ENCODE data around the gene PLXNB2. TPM values are rescaled to one million over a fixed set of nuclear protein-coding genes. Genes with fewer than 3 reads are reported as not detected.

The PLXNB2 gene
- total and polyA plus RNA-seq, 2 of the 4 experiments (the other 2 are of a cell fraction) = 73.1 to 202 TPM

GRCh38 chr22:50282361-50283155 is 24.9 kb downstream of the PLXNB2 start:
- dilution Hi-C loops (cut with HindIII; ENCODE audit: low sequenced_read_pairs, unreplicated experiment) = no loop called here
- Histone ChIP-seq H2AK9ac (replicated peaks; ENCODE audit: low read depth, low read length, poor library complexity) (peak overlapping the region; percentile 94), H3K9ac (ENCODE audit: low read depth, low read length) (no peak overlapping the region), H3K4me2 (ENCODE audit: low read depth, low read length) (no peak overlapping the region), H2AK5ac (ENCODE audit: low read depth, low read length) (peak overlapping the region; percentile 90), H3K9me3 (ENCODE audit: control insufficient read depth, insufficient read depth, low read length) (no peaks in the 10 kb centered on the region), H3K9me1 (ENCODE audit: insufficient read depth, low read length) (no peaks in the 10 kb centered on the region), H2BK15ac (ENCODE audit: low read depth, low read length) (no peak overlapping the region; the same call in 2 of the 3 replicates), H2AFZ (replicated peaks; ENCODE audit: low read length, poor library complexity) (peak overlapping the region; percentile 68), H3K14ac (replicated peaks; ENCODE audit: low read depth, low read length) (peak overlapping the region; percentile 79), H3K27me3 (ENCODE audit: control insufficient read depth, insufficient read depth, low read length) (no peaks in the 10 kb centered on the region), H3K56ac (ENCODE audit: extremely low read depth, insufficient read depth, low read length) (no peak overlapping the region), H2BK5ac (ENCODE audit: low read depth, low read length, poor library complexity, severe bottlenecking) (peak overlapping the region; percentile 99), H3K27ac (ENCODE audit: insufficient read depth, low read length) (peak overlapping the region; percentile 74), H3K4me3 (ENCODE audit: insufficient read depth, low read depth, low read length) (no peak overlapping the region), H3K79me1 (ENCODE audit: low read depth in 1 of 2, low read length in 2 of 2) (peaks cover 13 to 42% of the 10 kb centered on the region in 2 experiments; a peak in 3 of 4 replicates), H4K20me1 (ENCODE audit: insufficient read depth, low read length) (peaks cover 46% of the 10 kb centered on the region), H4K91ac (ENCODE audit: insufficient read depth, low read depth, low read length) (peak overlapping the region; percentile 79), H3K4me1 (ENCODE audit: control insufficient read depth, insufficient read depth, low read length) (peaks cover 8% of the 10 kb centered on the region), H3K36me3 (ENCODE audit: control insufficient read depth, insufficient read depth, low read length) (peaks cover 89% of the 10 kb centered on the region), H3K4ac (ENCODE audit: low read depth, low read length) (peak overlapping the region; percentile 94), H2BK120ac (ENCODE audit: low read depth, low read length) (peak overlapping the region; percentile 74), H2BK20ac (ENCODE audit: low read depth, low read length) (peak overlapping the region; percentile 35; the same call in 1 of the 2 replicates), H3K23ac (ENCODE audit: low read depth, low read length) (no peak overlapping the region), H3K18ac (ENCODE audit: low read depth, low read length) (no peak overlapping the region), H4K5ac (ENCODE audit: low read depth, low read length) (0 out of 2 replicates have a peak overlapping the region, but pooled peaks have one; percentile 41), H4K8ac (ENCODE audit: low read depth in 2 of 2, low read length in 2 of 2) (peak overlapping the region; percentile 7 to 67; a peak in 1 of 4 replicates)
- POLR2A ChIA-PET (ENCODE audit: unreplicated experiment) = no interaction called here
- intact Hi-C loops (cut with micrococcal nuclease) = no loop called here
- DNase-seq (peak; percentile 77), ATAC-seq (ENCODE audit: low read depth) (peak; percentile 92)
- in situ Hi-C loops (cut with MboI; ENCODE audit: low sequenced_read_pairs) = no loop called here
- BruUV-seq (replicated peaks) = no TSS peak
- WGBS, 2 experiments (ENCODE audit: extremely low coverage in 2 of 2, insufficient read length in 1 of 2) = 95% methylated on average over 16 of the region's 45 CpGs; no CpG with 5 or more reads in 1 of the 2 experiments
- CTCF ChIA-PET = no interaction called here
- TF ChIP-seq MAFK (IDR thresholded peaks at IDR 0.05; ENCODE audit: low read depth, low read length) (no peak), RAD21 (IDR thresholded peaks at IDR 0.05; ENCODE audit: low read length) (no peak), BHLHE40 (IDR thresholded peaks at IDR 0.05; ENCODE audit: low read depth, low read length) (no peak), CHD1 (IDR thresholded peaks at IDR 0.05; ENCODE audit: low read depth, low read length) (no peak), CEBPB (IDR thresholded peaks at IDR 0.05; ENCODE audit: low read depth, low read length) (no peak), SMC3 (IDR thresholded peaks at IDR 0.05; ENCODE audit: low read depth, low read length) (no peak), POLR2A (IDR thresholded peaks at IDR 0.05; ENCODE audit: low read depth, low read length) (no peak), ELK1 (IDR thresholded peaks at IDR 0.05; ENCODE audit: borderline replicate concordance, low read depth, low read length) (no peak), CTCF (conservative IDR thresholded peaks at IDR 0.05; ENCODE audit: low read depth, low read length) (no peak), MXI1 (IDR thresholded peaks at IDR 0.05; ENCODE audit: borderline replicate concordance, low read depth, low read length) (no peak), FOS (IDR thresholded peaks at IDR 0.05; ENCODE audit: low read depth, low read length) (peak; percentile 61; the same call in 1 of the 2 replicates), USF2 (IDR thresholded peaks at IDR 0.05; ENCODE audit: low read depth, low read length) (no peak), NFE2L2 (IDR thresholded peaks at IDR 0.05; ENCODE audit: low read depth, low read length) (no peak), MAZ (IDR thresholded peaks at IDR 0.05; ENCODE audit: borderline replicate concordance, low read depth, low read length) (peak; percentile 84; the same call in 1 of the 2 replicates), RFX5 (IDR thresholded peaks at IDR 0.05; ENCODE audit: low read depth, low read length) (no peak)
